Suprapubic skin (tissue), 4 donors: ENCODE data around the gene FOXN3.
A peak's percentile ranks its signal among the peaks of the same experiment; 100 is the strongest.

Source experiments
- EP300 ChIP-seq: sonication (generic); formaldehyde crosslinking; IDR thresholded peaks from one replicate; pipeline ENCODE4 v1.6.1; 2017; ENCODE audit warnings: antibody characterized with exemption
- POLR2A ChIP-seq, 2 donors: fragments of 450-650 bp; IDR thresholded peaks; one replicate each; pipeline ENCODE4 v1.6.1; 2017; ENCODE audit warnings: antibody characterized with exemption in 2 of 2, mild to moderate bottlenecking in 2 of 2, moderate library complexity in 2 of 2
- POLR2AphosphoS5 ChIP-seq, 3 donors: sonication (generic); formaldehyde crosslinking; IDR thresholded peaks; one replicate each; pipeline ENCODE4 v1.6.1; 2017; ENCODE audit warnings: antibody characterized with exemption in 3 of 3
- TF ChIP-seq, protein P1 (sequence below), 2 donors: fragments of 200-600 bp in 1 of 2; fragments of 450-650 bp in 1 of 2; sonication (generic) in 1 of 2; IDR thresholded peaks; one replicate each; pipeline ENCODE4 v1.5.1; 2016 to 2019; ENCODE audit warnings: antibody characterized with exemption in 2 of 2, mild to moderate bottlenecking in 1 of 2, moderate library complexity in 1 of 2

DNA sequence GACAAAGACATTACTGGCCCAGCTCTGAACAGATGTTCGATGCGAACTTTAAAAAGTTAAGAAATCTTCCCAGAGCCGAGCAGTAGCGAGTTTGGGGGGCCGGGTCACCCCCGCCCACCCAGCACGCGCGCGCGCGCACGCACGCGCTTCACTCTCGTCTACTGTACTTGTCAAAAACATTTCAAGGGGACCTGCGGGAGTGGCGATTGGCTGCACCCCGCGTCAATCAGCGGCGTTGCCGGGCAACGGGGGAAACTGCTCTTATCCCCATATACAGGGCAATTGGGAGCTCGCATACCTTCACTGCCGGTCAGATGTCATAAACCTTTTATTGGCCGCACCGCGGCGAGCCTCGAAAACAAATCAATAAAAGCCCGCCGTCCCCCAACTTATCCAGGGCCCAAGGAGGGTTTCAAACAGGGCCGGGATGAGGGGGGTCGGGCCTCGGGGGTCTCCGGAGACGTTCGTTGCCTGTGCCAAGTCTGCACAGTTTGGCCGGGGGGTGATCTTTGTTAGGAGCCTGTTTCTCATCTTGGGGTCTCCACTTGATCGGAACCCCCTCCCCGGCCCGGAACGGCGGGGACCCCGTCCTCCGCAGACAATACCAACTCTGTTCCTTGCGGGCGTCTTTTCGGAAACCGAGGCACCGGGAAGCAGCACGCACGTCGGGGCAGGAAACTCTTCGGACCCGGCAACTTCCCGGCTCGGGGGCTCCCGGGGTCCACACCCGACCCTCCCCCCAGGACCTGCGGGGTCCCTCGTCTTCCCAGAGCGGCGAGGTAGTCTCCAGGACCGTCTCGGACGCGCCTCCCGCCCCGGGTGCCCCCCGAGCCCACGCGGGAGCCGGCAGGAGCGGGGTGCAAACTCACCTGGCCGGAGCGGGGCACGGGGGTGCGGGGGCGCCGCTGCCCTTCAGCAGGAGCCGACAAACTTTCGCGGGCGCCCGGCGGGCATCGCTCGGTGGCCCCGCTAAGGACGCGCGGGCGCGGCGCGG lies 734 bp downstream of the FOXN3 start:
- TF ChIP-seq POLR2A (IDR thresholded peaks at IDR 0.05), result peak in 1 of 2 donors; percentile 59
- TF ChIP-seq EP300, result no peak
- peak in 1 of 3 donors; percentile 54 for TF ChIP-seq POLR2AphosphoS5 (IDR thresholded peaks at IDR 0.05)
- TF ChIP-seq, protein P1, sequence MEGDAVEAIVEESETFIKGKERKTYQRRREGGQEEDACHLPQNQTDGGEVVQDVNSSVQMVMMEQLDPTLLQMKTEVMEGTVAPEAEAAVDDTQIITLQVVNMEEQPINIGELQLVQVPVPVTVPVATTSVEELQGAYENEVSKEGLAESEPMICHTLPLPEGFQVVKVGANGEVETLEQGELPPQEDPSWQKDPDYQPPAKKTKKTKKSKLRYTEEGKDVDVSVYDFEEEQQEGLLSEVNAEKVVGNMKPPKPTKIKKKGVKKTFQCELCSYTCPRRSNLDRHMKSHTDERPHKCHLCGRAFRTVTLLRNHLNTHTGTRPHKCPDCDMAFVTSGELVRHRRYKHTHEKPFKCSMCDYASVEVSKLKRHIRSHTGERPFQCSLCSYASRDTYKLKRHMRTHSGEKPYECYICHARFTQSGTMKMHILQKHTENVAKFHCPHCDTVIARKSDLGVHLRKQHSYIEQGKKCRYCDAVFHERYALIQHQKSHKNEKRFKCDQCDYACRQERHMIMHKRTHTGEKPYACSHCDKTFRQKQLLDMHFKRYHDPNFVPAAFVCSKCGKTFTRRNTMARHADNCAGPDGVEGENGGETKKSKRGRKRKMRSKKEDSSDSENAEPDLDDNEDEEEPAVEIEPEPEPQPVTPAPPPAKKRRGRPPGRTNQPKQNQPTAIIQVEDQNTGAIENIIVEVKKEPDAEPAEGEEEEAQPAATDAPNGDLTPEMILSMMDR (IDR thresholded peaks at IDR 0.05), result no peak
